Measurements from ENCODE around the gene CD72. TPM values are rescaled to one million over a fixed set of nuclear protein-coding genes. Genes with fewer than 3 reads are reported as not detected.

CD72 gene, protein sequence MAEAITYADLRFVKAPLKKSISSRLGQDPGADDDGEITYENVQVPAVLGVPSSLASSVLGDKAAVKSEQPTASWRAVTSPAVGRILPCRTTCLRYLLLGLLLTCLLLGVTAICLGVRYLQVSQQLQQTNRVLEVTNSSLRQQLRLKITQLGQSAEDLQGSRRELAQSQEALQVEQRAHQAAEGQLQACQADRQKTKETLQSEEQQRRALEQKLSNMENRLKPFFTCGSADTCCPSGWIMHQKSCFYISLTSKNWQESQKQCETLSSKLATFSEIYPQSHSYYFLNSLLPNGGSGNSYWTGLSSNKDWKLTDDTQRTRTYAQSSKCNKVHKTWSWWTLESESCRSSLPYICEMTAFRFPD
- 91.4 and 107 TPM in 2 replicates for total RNA-seq (2014; rRNA removed; shearing (Covaris generic))
- 63.0 and 67.6 TPM in 2 replicates for total RNA-seq (2022)
- Bru-seq, nascent RNA = percentile 69 among the genes with signal in this experiment
- BruChase-seq, experiment 1, labeled RNA remaining after a 6-hour chase = percentile 72 among the genes with signal in this experiment
- BruChase-seq, experiment 2, labeled RNA remaining after a 2-hour chase = percentile 67 among the genes with signal in this experiment
- long read RNA-seq, transcript CD72-201 (9 exons, 1,548 nt) = major isoform, 29 of 80 reads
- long read RNA-seq, partial matches to known transcripts = 3 of 80 reads
- long read RNA-seq, other reads (novel, unspliced or antisense) = 48 of 80 reads

DNA sequence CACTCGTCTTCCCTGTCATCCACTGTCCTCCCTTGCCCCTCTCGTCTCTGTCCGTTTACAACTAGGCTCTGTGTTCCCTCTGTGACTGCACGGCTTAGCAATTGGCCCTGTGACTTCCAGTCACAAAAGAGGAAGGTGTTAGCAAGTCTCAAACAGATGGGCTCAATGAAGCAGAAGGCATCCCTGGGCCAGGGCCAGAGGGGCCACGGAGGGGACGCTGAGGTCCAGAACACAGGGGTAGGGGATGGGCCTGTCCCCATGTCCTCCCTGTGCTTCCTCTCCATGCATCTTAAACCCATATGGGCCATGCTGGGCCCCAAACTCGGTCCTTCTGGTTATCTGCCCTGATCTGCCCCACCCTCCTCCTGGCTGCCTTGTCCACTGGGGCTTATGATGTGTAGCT, at the start of gene CD72:
Gene CD72 (minus strand): TSS at position 89 of the 403 bp plus-strand sequence. CDS start 110 bp downstream, outside the sequence.
- BruUV-seq (replicated peaks) = no TSS peak
- POLR2A ChIA-PET = interaction anchor here (1.3 to 11.0 kb wide), 8 partner anchors 11 to 131 kb away, joined by 3 to 110 read pairs (median 26); partner anchors contain the start of genes ARHGEF39, CCDC107, RMRP and SIT1
- peak within 1 kb of the TSS; percentile 69 for H3K4me3 ChIP-seq (ENCODE audit: low read depth, low read length, poor library complexity, severe bottlenecking)
- no peaks in the 10 kb centered on the region for H3K9me3 ChIP-seq (ENCODE audit: low read length)
- peak within 1 kb of the TSS; percentile 90 for H3K4me2 ChIP-seq (ENCODE audit: low read length)
- no peaks in the 10 kb centered on the region for H3K9me2 ChIP-seq (ENCODE audit: insufficient read depth, low read length)
- intact Hi-C loops (cut with micrococcal nuclease; ENCODE audit: unreplicated experiment) = loop anchor here (2.0 to 5.0 kb wide), 3 partner anchors 40 to 501 kb away; partner anchors contain the start of genes ATOSB, CCDC107 and RMRP
- TF ChIP-seq, protein P1, sequence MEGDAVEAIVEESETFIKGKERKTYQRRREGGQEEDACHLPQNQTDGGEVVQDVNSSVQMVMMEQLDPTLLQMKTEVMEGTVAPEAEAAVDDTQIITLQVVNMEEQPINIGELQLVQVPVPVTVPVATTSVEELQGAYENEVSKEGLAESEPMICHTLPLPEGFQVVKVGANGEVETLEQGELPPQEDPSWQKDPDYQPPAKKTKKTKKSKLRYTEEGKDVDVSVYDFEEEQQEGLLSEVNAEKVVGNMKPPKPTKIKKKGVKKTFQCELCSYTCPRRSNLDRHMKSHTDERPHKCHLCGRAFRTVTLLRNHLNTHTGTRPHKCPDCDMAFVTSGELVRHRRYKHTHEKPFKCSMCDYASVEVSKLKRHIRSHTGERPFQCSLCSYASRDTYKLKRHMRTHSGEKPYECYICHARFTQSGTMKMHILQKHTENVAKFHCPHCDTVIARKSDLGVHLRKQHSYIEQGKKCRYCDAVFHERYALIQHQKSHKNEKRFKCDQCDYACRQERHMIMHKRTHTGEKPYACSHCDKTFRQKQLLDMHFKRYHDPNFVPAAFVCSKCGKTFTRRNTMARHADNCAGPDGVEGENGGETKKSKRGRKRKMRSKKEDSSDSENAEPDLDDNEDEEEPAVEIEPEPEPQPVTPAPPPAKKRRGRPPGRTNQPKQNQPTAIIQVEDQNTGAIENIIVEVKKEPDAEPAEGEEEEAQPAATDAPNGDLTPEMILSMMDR (conservative IDR thresholded peaks at IDR 0.05; ENCODE audit: low read length) = no peak
- TF ChIP-seq EZH2phosphoT487 (IDR thresholded peaks at IDR 0.05; ENCODE audit: borderline replicate concordance, low read depth, low read length) = no peak
- H3K79me2 ChIP-seq (ENCODE audit: insufficient read depth, low read depth, low read length) = peaks cover 6% of the 10 kb centered on the region; the same call in 1 of the 2 replicates
- peak; percentile 86 for DNase-seq (ENCODE audit: low spot score)
- peaks cover 17% of the 10 kb centered on the region for H3K36me3 ChIP-seq (ENCODE audit: insufficient read depth, low read length)
- H2AFZ ChIP-seq (ENCODE audit: low read length) = peak within 1 kb of the TSS; percentile 25; the same call in 1 of the 2 replicates
- peaks cover 67% of the 10 kb centered on the region for H3K4me1 ChIP-seq (ENCODE audit: insufficient read depth, low read length, poor library complexity, severe bottlenecking)
- H4K20me1 ChIP-seq (ENCODE audit: insufficient read depth, low read length) = no peaks in the 10 kb centered on the region
- H3K27ac ChIP-seq (ENCODE audit: low read depth, low read length, poor library complexity, severe bottlenecking) = peak within 1 kb of the TSS; percentile 92
- CTCF ChIA-PET (ENCODE audit: unreplicated experiment) = interaction anchor here (1.0 kb wide), 1 partner anchor 10 kb away, joined by 6 read pairs; no protein-coding TSS in a partner anchor

DNA sequence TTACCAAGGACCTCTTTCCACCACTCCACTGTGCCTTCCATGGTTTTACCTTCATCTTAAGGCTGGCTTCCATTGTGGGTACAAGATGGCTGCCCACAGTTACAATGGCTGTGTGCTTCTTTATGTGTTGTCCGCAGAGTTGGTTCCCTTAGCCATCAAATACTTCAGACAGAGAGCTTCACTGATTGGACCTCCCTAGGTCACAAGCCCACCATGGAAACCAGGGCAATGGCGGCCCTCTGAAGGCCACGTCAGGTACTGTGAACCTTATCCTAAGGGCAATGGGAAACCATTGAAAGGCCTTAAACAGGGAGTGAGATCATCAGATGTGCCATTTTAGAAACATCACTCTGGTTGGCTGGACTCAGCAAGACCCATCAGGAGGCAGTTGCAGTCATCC, 49.7 kb upstream of the CD72 start:
- no TSS peak for BruUV-seq (replicated peaks)

More for the DNA sequence above, 49.7 kb upstream of the CD72 start:
- ChIA-PET POLR2A (interaction anchor here (0.7 kb wide), 1 partner anchor 22 kb away, joined by 5 read pairs; no protein-coding TSS in a partner anchor), CTCF (ENCODE audit: unreplicated experiment) (no interaction called here)
- Histone ChIP-seq H3K9me2 (ENCODE audit: insufficient read depth, low read length) (no peaks in the 10 kb centered on the region), H3K27ac (ENCODE audit: low read depth, low read length, poor library complexity, severe bottlenecking) (no peak overlapping the region), H3K9me3 (ENCODE audit: low read length) (no peaks in the 10 kb centered on the region), H3K4me2 (ENCODE audit: low read length) (no peak overlapping the region), H4K20me1 (ENCODE audit: insufficient read depth, low read length) (no peaks in the 10 kb centered on the region), H3K79me2 (ENCODE audit: insufficient read depth, low read depth, low read length) (peaks cover 13% of the 10 kb centered on the region; the same call in 1 of the 2 replicates), H3K36me3 (ENCODE audit: insufficient read depth, low read length) (peaks cover 5% of the 10 kb centered on the region), H3K4me3 (ENCODE audit: low read depth, low read length, poor library complexity, severe bottlenecking) (no peak overlapping the region), H3K4me1 (ENCODE audit: insufficient read depth, low read length, poor library complexity, severe bottlenecking) (peaks cover 31% of the 10 kb centered on the region), H2AFZ (ENCODE audit: low read length) (no peak overlapping the region)
- intact Hi-C loops (cut with micrococcal nuclease; ENCODE audit: unreplicated experiment) = no loop called here
- no peak for TF ChIP-seq EZH2phosphoT487 (IDR thresholded peaks at IDR 0.05; ENCODE audit: borderline replicate concordance, low read depth, low read length)
- TF ChIP-seq, protein P1 (conservative IDR thresholded peaks at IDR 0.05; ENCODE audit: low read length) = no peak
- no peak for DNase-seq (ENCODE audit: low spot score)
